Measurements from ENCODE around the gene CTNNBIP1. TPM values are rescaled to one million over a fixed set of nuclear protein-coding genes. Genes with fewer than 3 reads are reported as not detected.

The CTNNBIP1 gene
- total RNA-seq, 3 donors from 2014 or later (not counting 1 experiment from before 2014, with no cell fraction given): 26.4 to 31.0 (median 29.8) TPM

DNA sequence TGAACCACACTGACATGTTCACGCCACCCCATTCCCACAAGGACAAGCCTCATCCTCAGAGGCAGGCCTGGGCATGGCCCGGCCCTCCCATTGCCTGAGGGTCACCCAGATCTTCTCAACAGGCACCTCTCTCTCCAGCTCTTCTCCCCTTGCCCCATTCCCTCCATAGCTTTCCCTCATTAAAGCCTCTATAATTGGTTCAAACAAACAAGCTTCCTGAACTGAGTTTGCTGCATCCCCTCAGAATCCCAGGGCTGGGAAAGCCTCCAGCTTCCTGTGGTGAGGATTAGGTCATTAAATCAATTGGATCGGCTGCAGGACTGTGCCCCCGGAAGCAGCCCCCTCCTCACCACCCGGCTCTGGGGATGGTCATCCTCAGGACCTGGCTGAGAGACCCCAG lies 18.9 kb downstream of the CTNNBIP1 start:
- TF ChIP-seq, protein P1, sequence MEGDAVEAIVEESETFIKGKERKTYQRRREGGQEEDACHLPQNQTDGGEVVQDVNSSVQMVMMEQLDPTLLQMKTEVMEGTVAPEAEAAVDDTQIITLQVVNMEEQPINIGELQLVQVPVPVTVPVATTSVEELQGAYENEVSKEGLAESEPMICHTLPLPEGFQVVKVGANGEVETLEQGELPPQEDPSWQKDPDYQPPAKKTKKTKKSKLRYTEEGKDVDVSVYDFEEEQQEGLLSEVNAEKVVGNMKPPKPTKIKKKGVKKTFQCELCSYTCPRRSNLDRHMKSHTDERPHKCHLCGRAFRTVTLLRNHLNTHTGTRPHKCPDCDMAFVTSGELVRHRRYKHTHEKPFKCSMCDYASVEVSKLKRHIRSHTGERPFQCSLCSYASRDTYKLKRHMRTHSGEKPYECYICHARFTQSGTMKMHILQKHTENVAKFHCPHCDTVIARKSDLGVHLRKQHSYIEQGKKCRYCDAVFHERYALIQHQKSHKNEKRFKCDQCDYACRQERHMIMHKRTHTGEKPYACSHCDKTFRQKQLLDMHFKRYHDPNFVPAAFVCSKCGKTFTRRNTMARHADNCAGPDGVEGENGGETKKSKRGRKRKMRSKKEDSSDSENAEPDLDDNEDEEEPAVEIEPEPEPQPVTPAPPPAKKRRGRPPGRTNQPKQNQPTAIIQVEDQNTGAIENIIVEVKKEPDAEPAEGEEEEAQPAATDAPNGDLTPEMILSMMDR (IDR thresholded peaks at IDR 0.05): no peak
- Mint-ChIP-seq H3K4me3 (no peak overlapping the region), H3K9me3 (no peaks in the 10 kb centered on the region), H3K27ac (no peak overlapping the region), H3K36me3 (no peaks in the 10 kb centered on the region), H3K27me3 (ENCODE audit: low read depth in 2 of 2) (no peaks in the 10 kb centered on the region), H3K4me1 (peaks cover 25 to 27% of the 10 kb centered on the region in 2 donors)
- ATAC-seq (no peak), DNase-seq (no peak)
- Histone ChIP-seq H3K36me3 (ENCODE audit: control insufficient read depth, insufficient read depth, low read length) (peaks cover 6% of the 10 kb centered on the region), H3K4me1 (ENCODE audit: control insufficient read depth, insufficient read depth, low read length) (peaks cover 5% of the 10 kb centered on the region), H3K4me3 (ENCODE audit: low read length) (no peak overlapping the region), H3K27ac (ENCODE audit: low read length) (no peak overlapping the region), H3K9me3 (ENCODE audit: control insufficient read depth, insufficient read depth, low read length) (no peaks in the 10 kb centered on the region), H3K27me3 (ENCODE audit: control insufficient read depth, insufficient read depth, low read length) (no peaks in the 10 kb centered on the region)
- WGBS (ENCODE audit: insufficient coverage): 86% methylated on average over 5 of the region's 5 CpGs
- intact Hi-C loops (cut with micrococcal nuclease): no loop called here

DNA sequence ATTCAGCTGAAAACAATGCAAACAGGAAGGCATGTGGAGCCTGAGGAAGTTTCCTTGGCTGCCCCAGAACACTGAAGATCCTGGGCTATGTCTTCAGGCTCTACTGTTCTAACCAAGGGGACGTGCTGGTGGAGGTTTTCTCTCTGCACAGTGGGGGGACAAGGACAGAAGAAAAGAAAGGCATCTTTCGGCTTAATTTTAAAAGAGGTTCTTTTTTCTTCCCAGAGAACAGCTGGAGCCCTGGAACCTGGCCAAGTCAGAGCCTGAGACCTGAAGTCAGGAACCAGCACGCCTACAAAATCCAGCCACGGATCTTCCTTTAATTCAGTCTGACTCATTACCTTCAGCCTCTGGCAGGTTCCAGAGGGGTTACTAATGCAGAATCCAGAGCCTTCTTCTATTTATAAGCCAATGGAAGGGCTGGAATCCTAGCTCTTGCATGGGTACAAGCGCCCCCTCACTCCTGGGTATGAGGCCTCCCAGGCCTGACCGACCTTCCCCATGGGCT lies 19.8 kb downstream of the CTNNBIP1 start:
- Histone ChIP-seq H3K4me3 (ENCODE audit: low read length) (no peak overlapping the region), H3K27me3 (ENCODE audit: control insufficient read depth, insufficient read depth, low read length) (no peaks in the 10 kb centered on the region), H3K9me3 (ENCODE audit: control insufficient read depth, insufficient read depth, low read length) (no peaks in the 10 kb centered on the region), H3K4me1 (ENCODE audit: control insufficient read depth, insufficient read depth, low read length) (peaks cover 5% of the 10 kb centered on the region), H3K27ac (ENCODE audit: low read length) (no peak overlapping the region), H3K36me3 (ENCODE audit: control insufficient read depth, insufficient read depth, low read length) (peaks cover 6% of the 10 kb centered on the region)
- peaks cover 25 to 28% of the 10 kb centered on the region in 2 donors for H3K4me1 Mint-ChIP-seq
- no peaks in the 10 kb centered on the region for H3K36me3 Mint-ChIP-seq
- intact Hi-C loops (cut with micrococcal nuclease): no loop called here
- H3K27me3 Mint-ChIP-seq (ENCODE audit: low read depth in 2 of 2): no peaks in the 10 kb centered on the region
- no peak overlapping the region for H3K27ac Mint-ChIP-seq
- H3K9me3 Mint-ChIP-seq: no peaks in the 10 kb centered on the region
- H3K4me3 Mint-ChIP-seq: no peak overlapping the region
- ATAC-seq: no peak
- DNase-seq: no peak
- TF ChIP-seq, protein P1 (IDR thresholded peaks at IDR 0.05): no peak
- 65% methylated on average over 6 of the region's 6 CpGs for WGBS (ENCODE audit: insufficient coverage)

DNA sequence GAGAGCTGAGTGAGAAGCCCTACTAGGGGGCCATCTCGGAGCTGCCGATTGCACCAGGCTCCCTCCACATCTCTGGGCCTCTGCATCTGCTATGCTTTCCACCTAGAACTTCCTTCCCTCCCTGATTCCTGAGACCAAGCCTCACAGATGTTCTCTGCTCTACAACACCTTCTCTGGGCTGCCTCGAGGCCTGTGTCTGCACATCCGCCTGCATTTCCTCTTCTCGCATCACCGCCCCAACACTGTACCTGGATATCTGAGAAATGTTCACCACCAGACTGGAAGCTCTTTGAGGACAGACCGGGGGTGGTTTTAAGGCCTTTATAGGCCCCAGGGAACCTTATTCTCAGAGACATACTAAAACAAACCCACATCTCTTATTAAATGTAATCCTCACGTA lies 20.7 kb downstream of the CTNNBIP1 start:
- Mint-ChIP-seq H3K9me3 (no peaks in the 10 kb centered on the region), H3K27me3 (ENCODE audit: low read depth in 2 of 2) (no peaks in the 10 kb centered on the region), H3K27ac (peak overlapping the region; percentile 50 to 52), H3K4me3 (no peak overlapping the region), H3K4me1 (peaks cover 33 to 37% of the 10 kb centered on the region in 2 donors), H3K36me3 (no peaks in the 10 kb centered on the region)
- no peak overlapping the region for H3K4me3 ChIP-seq (ENCODE audit: low read length)
- ATAC-seq: no peak
- DNase-seq: no peak
- H3K4me1 ChIP-seq (ENCODE audit: control insufficient read depth, insufficient read depth, low read length): peaks cover 12% of the 10 kb centered on the region
- WGBS (ENCODE audit: insufficient coverage): 59% methylated on average over 6 of the region's 8 CpGs
- H3K27me3 ChIP-seq (ENCODE audit: control insufficient read depth, insufficient read depth, low read length): no peaks in the 10 kb centered on the region
- H3K36me3 ChIP-seq (ENCODE audit: control insufficient read depth, insufficient read depth, low read length): peaks cover 6% of the 10 kb centered on the region
- H3K27ac ChIP-seq (ENCODE audit: low read length): no peak overlapping the region
- TF ChIP-seq, protein P1 (IDR thresholded peaks at IDR 0.05): no peak
- H3K9me3 ChIP-seq (ENCODE audit: control insufficient read depth, insufficient read depth, low read length): no peaks in the 10 kb centered on the region
- intact Hi-C loops (cut with micrococcal nuclease): no loop called here

DNA sequence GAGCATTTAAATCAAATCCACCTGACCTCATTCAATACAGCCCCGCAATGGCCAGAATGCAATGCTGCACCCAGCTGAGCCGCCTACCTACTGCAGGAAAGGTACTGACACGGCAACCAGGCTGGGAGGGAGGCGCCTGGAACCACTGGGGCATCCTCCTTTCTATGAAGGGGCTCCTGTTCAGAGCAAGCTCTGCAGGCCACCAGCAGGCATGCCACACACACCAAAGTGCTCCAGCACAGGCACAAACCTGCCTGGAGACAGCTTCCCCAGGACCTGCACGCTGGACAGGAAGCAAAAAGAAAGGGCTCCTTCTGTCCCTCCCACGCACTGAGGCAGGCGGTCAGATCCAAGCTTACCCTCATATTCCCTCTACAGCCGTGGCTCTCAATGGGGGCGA lies 21.2 kb downstream of the CTNNBIP1 start:
- TF ChIP-seq, protein P1 (IDR thresholded peaks at IDR 0.05): no peak
- intact Hi-C loops (cut with micrococcal nuclease): no loop called here
- Histone ChIP-seq H3K4me3 (ENCODE audit: low read length) (no peak overlapping the region), H3K27me3 (ENCODE audit: control insufficient read depth, insufficient read depth, low read length) (no peaks in the 10 kb centered on the region), H3K36me3 (ENCODE audit: control insufficient read depth, insufficient read depth, low read length) (peaks cover 6% of the 10 kb centered on the region), H3K9me3 (ENCODE audit: control insufficient read depth, insufficient read depth, low read length) (no peaks in the 10 kb centered on the region), H3K4me1 (ENCODE audit: control insufficient read depth, insufficient read depth, low read length) (peaks cover 17% of the 10 kb centered on the region), H3K27ac (ENCODE audit: low read length) (no peak overlapping the region)
- DNase-seq: no peak
- no peak for ATAC-seq
- Mint-ChIP-seq H3K4me3 (no peak overlapping the region), H3K27ac (peak overlapping the region in 1 of 2 donors; percentile 52), H3K4me1 (peaks cover 33 to 38% of the 10 kb centered on the region in 2 donors), H3K9me3 (no peaks in the 10 kb centered on the region), H3K27me3 (ENCODE audit: low read depth in 2 of 2) (no peaks in the 10 kb centered on the region), H3K36me3 (no peaks in the 10 kb centered on the region)
- 94% methylated on average over 9 of the region's 9 CpGs for WGBS (ENCODE audit: insufficient coverage)
